B cell (primary cell): ENCODE measurements around the gene LRRN3.

Experiments
- EZH2 ChIP-seq: IDR thresholded peaks from 2 replicates; pipeline ENCODE4 v1.6.1; 2012; ENCODE audit warnings: borderline replicate concordance, low read depth, mild to moderate bottlenecking, moderate library complexity, low read length; ENCODE audit not compliant: insufficient read depth, poor library complexity, severe bottlenecking
- TF ChIP-seq, protein P1 (sequence below): fragments of 200-600 bp; IDR thresholded peaks from one replicate; pipeline ENCODE4 v1.8.0; 2022; ENCODE audit warnings: antibody characterized with exemption, mild to moderate bottlenecking

DNA sequence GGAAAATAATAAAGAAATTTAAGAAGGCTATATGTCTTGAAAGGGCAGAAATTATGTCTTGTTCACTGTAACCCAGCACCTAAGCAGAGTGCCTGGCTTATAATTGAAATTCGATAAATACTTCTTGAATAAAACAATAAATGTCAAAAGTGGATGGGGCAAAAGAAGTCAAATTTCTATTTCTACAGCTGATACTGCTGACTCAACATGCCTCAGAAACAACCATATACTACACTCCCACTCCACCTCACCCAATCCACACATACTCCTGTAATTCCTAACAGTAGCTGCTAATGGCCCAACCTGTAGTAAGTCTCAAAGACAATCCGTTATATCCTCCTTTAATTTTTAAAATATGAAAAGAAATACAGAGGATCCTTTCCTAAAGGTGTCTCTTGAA is 48.1 kb upstream of the LRRN3 start:
- TF ChIP-seq, protein P1, sequence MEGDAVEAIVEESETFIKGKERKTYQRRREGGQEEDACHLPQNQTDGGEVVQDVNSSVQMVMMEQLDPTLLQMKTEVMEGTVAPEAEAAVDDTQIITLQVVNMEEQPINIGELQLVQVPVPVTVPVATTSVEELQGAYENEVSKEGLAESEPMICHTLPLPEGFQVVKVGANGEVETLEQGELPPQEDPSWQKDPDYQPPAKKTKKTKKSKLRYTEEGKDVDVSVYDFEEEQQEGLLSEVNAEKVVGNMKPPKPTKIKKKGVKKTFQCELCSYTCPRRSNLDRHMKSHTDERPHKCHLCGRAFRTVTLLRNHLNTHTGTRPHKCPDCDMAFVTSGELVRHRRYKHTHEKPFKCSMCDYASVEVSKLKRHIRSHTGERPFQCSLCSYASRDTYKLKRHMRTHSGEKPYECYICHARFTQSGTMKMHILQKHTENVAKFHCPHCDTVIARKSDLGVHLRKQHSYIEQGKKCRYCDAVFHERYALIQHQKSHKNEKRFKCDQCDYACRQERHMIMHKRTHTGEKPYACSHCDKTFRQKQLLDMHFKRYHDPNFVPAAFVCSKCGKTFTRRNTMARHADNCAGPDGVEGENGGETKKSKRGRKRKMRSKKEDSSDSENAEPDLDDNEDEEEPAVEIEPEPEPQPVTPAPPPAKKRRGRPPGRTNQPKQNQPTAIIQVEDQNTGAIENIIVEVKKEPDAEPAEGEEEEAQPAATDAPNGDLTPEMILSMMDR, result no peak
- TF ChIP-seq EZH2, result no peak
